GM12891 (cell line): ENCODE results near the gene FETUB.
"Not testable (repeated sequence)": the region's sequence is repeated elsewhere in the genome, so short reads cannot be mapped to it uniquely, and the experiment has no call there.

Experiments
- DNase-seq: peaks from one replicate; pipeline ENCODE4 v3.0.0; 2011; ENCODE audit warnings: low spot score; ENCODE audit not compliant: insufficient read length
- FAIRE-seq: peaks from 2 replicates; lab custom pipeline; 2011; peaks lifted over from hg19 to GRCh38; lab: Jason Lieb, UNC
- PAX5 ChIP-seq: IDR thresholded peaks from 2 replicates; pipeline ENCODE4 v1.6.1; 2011; ENCODE audit warnings: low read length, moderate library complexity, mild to moderate bottlenecking; ENCODE audit not compliant: insufficient read depth, severe bottlenecking
- POLR2A ChIP-seq: IDR thresholded peaks from 2 replicates; pipeline ENCODE4 v1.6.1; 2011; ENCODE audit warnings: low read depth, low read length, control low read depth
- POLR2AphosphoS5 ChIP-seq: IDR thresholded peaks from 2 replicates; pipeline ENCODE4 v1.6.1; 2011; ENCODE audit warnings: low read depth, low read length, control low read depth
- POU2F2 ChIP-seq: IDR thresholded peaks from 2 replicates; pipeline ENCODE4 v1.6.1; 2011; ENCODE audit warnings: low read depth, mild to moderate bottlenecking, control low read depth, low read length, moderate library complexity
- SPI1 ChIP-seq: IDR thresholded peaks from 2 replicates; pipeline ENCODE4 v1.6.1; 2011; ENCODE audit warnings: low read depth, low read length, control low read depth
- TAF1 ChIP-seq: IDR thresholded peaks from 2 replicates; pipeline ENCODE4 v1.6.1; 2011; ENCODE audit warnings: low read depth, low read length, control low read depth

The FETUB gene

DNA sequence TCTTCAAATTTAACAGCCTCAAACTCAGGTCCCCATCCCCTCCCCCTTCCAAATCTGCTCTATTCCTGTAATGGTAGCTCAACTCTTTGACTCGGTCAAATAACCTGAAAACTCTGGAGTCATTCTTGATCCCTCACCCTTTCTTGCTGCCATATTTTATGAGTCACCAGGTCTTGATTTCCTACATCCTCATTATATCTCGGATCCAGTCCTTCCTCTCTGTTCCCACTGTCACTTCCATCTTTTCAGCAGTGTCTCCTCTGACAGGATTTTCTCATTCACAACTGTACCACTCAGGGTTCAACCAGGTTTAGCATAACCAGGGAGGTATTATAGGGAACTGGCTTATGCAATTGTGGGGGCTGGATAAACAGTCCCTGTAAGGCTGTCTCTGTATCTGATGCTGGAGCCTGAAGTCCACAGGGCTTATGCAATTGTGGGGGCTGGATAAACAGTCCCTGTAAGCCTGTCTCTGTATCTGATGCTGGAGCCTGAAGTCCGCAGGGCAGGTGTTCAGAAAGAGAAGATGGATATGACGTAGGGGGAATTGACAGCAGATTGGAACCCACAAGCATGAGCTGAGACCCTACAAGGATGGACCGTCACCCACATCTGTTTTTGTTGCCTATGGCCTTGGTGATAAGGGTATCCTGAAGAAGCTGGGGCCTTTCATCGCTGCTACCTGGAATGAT is 9.1 kb upstream of the FETUB start:
- TF ChIP-seq POLR2AphosphoS5, result no peak
- no peak for TF ChIP-seq POU2F2
- no peak for TF ChIP-seq PAX5
- TF ChIP-seq POLR2A, result no peak
- FAIRE-seq, result no peak
- no peak for DNase-seq

DNA sequence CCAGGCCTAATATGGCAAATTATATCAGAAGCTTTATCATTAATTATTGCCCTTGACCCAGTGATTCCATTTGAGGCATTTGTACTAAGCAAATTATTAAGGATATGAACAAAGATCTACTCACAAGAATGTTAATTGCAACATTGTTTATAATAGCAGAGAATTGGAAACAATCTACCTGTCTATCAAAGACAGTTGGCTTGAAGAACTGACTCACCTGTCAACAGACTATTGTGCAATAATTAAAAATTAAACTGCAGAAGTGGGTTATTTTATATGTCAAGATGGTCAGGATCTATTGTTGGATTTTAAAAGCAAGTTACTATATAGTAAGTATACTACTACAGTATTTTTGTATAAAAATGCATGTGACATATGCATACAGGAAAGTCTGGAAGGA is 6.7 kb upstream of the FETUB start:
- FAIRE-seq (no peak), DNase-seq (no peak)
- no peak for TF ChIP-seq POU2F2
- TF ChIP-seq SPI1, result no peak

DNA sequence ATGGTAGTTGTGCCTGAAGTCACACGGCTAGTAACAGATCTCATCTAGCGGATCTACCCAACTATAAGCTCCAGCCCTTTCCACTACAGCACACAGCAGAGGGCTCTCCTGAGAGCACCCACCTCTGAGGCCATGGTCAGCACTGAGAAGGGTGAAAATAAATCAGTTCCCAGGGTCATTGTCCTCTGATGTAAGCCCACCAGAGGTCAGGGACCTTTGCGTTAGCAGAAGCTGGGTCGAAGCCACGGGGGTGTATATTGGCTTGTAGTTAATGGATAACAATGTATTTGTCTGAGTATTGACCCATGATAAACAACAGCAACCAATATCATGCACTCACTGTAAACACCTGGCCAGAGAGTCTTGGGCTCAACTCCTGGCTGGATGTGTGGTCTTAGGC is 6.0 kb upstream of the FETUB start:
- not testable (repeated sequence) for DNase-seq, FAIRE-seq

DNA sequence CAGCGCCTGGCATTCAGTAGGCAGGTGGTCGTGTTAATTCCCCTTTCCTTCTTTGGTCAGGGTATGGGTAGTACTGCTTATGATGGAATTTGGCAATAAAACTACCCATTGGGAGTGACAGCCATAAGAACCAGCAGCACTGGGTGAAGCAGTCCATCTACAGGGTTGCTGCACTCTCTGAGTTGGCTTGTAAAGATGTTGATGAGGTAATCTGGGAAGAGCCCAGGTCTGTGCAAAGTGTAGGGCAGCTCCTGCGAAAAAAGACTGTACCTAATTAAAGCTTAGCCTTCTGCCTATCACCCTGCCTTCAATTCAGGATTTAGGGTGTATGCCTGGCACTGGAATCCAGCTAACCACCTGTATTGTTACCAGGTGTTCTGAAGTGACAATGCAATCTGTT is 4.7 kb upstream of the FETUB start:
- DNase-seq (no peak), FAIRE-seq (no peak)
- TF ChIP-seq POLR2AphosphoS5, result no peak
- no peak for TF ChIP-seq SPI1
- no peak for TF ChIP-seq POLR2A
- no peak for TF ChIP-seq PAX5
- no peak for TF ChIP-seq TAF1
- no peak for TF ChIP-seq POU2F2

DNA sequence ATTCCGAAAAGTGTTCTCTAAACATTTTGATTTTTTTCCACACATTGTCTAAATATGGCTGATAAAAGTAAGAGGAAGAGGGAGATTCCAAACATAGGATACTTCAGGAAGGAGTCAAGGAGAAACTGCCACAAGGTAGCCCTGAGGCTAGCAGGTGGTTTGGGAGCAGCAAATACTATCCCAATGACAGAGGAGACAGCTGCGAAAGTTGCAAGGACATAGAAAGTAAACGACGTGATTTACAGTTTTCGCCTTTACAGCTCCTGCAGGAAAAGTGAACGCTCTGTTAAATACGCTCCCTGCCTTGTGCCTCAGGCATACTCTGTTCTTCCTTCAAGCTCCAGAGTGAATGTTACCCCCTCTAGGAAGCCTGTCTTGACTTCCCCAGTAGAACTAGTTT is 3.7 kb upstream of the FETUB start:
- no peak for TF ChIP-seq POLR2AphosphoS5
- no peak for TF ChIP-seq TAF1
- no peak for TF ChIP-seq POU2F2
- FAIRE-seq (no peak), DNase-seq (no peak)

DNA sequence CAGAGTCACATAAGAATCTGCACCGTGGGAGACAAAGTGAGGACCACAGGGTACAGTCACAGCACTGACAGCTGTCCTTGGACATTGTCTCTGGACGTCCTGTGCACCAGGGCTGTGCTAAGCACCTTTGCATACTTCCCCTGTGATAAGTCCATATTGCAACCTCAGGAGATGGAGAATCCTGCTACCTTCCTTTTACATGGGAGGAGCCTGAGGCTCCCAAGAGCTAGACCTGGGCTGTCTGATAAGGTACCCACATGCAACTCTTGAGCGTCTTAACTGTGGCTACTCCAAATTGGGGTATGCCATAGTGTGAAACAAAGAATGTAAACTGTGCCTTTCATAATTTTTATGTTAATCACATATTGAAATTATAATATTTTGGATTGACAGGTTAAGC is 2.5 kb upstream of the FETUB start:
- no peak for FAIRE-seq
- TF ChIP-seq PAX5, result no peak
- no peak for TF ChIP-seq POU2F2
- TF ChIP-seq TAF1, result no peak
- no peak for TF ChIP-seq SPI1
- TF ChIP-seq POLR2A, result no peak
- TF ChIP-seq POLR2AphosphoS5, result no peak
- no peak for DNase-seq

DNA sequence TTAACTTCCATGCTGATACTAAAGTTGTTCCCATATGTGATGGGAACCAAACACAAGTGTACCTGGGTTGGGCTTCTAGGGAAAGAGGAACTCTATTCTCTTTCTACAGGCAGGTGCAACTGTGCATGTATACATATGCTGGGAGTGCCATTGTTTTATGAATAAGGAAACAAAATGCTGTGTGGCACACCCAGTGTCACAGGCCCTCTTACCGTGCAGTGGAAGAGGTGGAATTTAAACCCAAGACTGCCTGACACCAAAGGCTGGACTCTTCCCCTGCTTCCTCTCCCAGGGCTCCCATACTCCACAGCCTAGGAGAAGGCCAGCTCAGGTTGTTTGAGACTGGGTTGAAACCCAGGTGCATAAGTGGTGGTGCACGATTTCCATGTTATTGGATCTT is 1.9 kb upstream of the FETUB start:
- FAIRE-seq (no peak), DNase-seq (no peak)
- TF ChIP-seq TAF1 (no peak), POU2F2 (no peak), PAX5 (no peak), POLR2A (no peak), POLR2AphosphoS5 (no peak)

DNA sequence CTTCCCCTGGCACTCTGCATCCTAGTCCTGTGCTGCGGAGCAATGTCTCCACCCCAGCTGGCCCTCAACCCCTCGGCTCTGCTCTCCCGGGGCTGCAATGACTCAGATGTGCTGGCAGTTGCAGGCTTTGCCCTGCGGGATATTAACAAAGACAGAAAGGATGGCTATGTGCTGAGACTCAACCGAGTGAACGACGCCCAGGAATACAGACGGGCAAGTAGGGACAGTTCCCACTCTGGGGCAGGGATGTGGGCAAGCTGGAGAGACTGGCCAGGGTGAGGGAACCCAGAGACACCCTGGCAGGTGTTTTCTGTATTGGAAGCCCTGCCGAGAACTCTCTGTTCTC is 247 bp downstream of the FETUB start:
- no peak for TF ChIP-seq POLR2A
- no peak for TF ChIP-seq PAX5
- no peak for TF ChIP-seq POLR2AphosphoS5
- no peak for TF ChIP-seq POU2F2
- no peak for TF ChIP-seq TAF1
- TF ChIP-seq SPI1, result no peak
- DNase-seq, result no peak
- no peak for FAIRE-seq

DNA sequence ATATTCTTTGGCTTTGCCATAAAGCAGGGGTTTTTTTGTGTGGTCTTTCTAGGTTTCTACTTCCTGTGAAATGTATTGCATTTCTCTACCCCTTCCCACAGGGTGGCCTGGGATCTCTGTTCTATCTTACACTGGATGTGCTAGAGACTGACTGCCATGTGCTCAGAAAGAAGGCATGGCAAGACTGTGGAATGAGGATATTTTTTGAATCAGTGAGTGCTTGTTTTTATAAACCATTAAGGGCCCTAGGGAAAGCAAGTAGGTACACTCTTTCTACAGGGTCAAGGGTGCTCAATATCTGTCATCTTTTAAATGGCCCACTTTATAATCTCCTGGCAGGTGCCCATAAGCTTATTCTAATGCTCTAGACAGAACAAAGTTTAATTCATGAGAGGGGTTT is 730 bp downstream of the FETUB start:
- no peak for TF ChIP-seq POU2F2
- TF ChIP-seq SPI1, result no peak
- no peak for TF ChIP-seq PAX5
- no peak for TF ChIP-seq TAF1
- no peak for TF ChIP-seq POLR2A
- no peak for TF ChIP-seq POLR2AphosphoS5
- FAIRE-seq (no peak), DNase-seq (no peak)

DNA sequence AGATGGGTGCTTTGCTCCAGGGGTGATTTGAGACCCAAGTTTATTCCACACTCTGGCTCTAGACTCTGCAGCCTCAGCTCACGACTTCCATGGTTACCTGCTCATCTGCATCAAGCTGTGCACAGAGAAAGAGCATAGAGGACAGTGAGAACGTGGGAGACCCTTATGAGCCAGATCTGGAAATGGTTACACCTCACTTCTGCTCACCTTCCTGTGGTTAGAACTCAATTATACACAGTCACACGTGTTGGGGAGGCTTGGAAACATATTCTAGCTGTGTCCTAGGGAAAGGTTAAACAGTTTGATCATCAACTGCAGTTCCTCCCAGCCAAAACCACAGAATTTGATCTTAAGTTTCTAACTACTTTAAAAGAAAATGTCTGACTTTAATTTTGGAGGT is 1.8 kb downstream of the FETUB start:
- TF ChIP-seq POLR2A (no peak), POU2F2 (no peak), PAX5 (no peak)
- FAIRE-seq (peak; percentile 80), DNase-seq (no peak)

DNA sequence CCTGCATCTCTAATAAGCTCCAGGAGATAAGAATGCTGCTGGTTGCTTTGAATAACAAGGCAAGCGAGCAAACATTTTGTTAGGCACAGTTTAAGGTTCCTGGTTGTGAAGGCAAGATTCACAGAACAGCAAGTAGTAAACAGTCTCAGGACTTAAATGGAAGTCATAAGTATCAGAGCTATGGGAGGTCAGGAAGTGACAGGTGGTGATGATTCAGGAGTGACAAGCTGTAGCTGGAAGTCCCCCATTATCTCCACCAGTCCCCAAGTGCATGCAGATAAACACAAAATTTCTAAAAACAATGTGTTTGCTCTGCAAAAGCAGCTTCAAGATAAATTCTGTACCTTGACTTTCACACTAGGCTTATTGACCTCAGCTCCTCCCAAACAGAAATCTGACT is 3.3 kb downstream of the FETUB start:
- no peak for TF ChIP-seq SPI1
- no peak for TF ChIP-seq POLR2AphosphoS5
- no peak for TF ChIP-seq POU2F2
- TF ChIP-seq POLR2A, result no peak
- no peak for TF ChIP-seq TAF1
- no peak for TF ChIP-seq PAX5
- peak; percentile 85 for FAIRE-seq
- no peak for DNase-seq
